Gastrocnemius medialis (tissue), 4 donors: ENCODE measurements around the gene CDK14.

ENCODE experiments used
- POLR2A ChIP-seq, 2 donors: fragments of 450-650 bp; IDR thresholded peaks; one replicate each; pipeline ENCODE4 v1.6.1; 2017; ENCODE audit warnings: antibody characterized with exemption in 2 of 2, mild to moderate bottlenecking in 2 of 2, moderate library complexity in 2 of 2
- TF ChIP-seq, protein P1 (sequence below), 5 experiments: fragments of 450-650 bp in 3 of 5; fragments of 200-600 bp in 2 of 5; sonication (generic) in 2 of 5; IDR thresholded peaks in 4 of 5; conservative IDR thresholded peaks in 1 of 5; 1 replicate in 4 of 5; 2 replicates in 1 of 5; pipeline ENCODE4 v1.5.1; 2016 to 2019; ENCODE audit warnings: antibody characterized with exemption in 5 of 5, mild to moderate bottlenecking in 3 of 5, moderate library complexity in 3 of 5

DNA sequence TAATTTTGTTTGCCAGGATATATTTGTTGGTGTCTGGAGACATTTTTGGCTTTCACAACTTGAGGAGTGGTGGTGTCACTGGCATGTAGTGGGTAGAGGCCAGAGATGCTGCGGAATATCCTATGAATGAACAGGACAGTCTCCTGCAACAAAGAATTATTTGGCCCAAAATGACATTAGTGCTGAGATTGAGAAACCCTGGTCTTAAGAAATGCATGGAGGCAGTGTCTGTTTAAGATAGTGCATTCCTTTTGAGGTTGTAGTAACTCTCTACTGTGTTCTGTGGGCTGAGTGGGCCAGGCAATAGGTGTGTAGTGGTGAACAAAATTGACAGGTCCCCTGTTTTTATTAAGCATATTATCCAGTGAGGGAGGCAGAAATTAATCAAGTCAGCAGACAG is 165.5 kb downstream of the CDK14 start:
- TF ChIP-seq, protein P1, sequence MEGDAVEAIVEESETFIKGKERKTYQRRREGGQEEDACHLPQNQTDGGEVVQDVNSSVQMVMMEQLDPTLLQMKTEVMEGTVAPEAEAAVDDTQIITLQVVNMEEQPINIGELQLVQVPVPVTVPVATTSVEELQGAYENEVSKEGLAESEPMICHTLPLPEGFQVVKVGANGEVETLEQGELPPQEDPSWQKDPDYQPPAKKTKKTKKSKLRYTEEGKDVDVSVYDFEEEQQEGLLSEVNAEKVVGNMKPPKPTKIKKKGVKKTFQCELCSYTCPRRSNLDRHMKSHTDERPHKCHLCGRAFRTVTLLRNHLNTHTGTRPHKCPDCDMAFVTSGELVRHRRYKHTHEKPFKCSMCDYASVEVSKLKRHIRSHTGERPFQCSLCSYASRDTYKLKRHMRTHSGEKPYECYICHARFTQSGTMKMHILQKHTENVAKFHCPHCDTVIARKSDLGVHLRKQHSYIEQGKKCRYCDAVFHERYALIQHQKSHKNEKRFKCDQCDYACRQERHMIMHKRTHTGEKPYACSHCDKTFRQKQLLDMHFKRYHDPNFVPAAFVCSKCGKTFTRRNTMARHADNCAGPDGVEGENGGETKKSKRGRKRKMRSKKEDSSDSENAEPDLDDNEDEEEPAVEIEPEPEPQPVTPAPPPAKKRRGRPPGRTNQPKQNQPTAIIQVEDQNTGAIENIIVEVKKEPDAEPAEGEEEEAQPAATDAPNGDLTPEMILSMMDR (IDR thresholded peaks at IDR 0.05 in 4 of 5, conservative IDR thresholded peaks at IDR 0.05 in 1 of 5): no peak
- TF ChIP-seq POLR2A (IDR thresholded peaks at IDR 0.05): no peak
